Activated CD8-positive, alpha-beta T cell treated with anti-CD3 and anti-CD28 coated beads for 36 hours (primary cell): ENCODE measurements around the gene HS6ST2. TPM values are rescaled to one million over a fixed set of nuclear protein-coding genes. Genes with fewer than 3 reads are reported as not detected.

Experiments
- ATAC-seq: fragments of 200-7000 bp; cut with Tn5 transposase; one replicate; pipeline ENCODE4 v1.10.0; 2021; ENCODE audit warnings: mild to moderate bottlenecking, moderate library complexity
- CTCF ChIA-PET: fragments of 350-600 bp; sonication (Branson Sonifier 250); formaldehyde crosslinking; loops from one replicate; lab custom pipeline; 2021; ENCODE audit warnings: antibody characterized with exemption; lab: Charles Lee
- POLR2A ChIA-PET: fragments of 350-600 bp; sonication (Branson Sonifier 250); formaldehyde crosslinking; loops from one replicate; lab custom pipeline; 2021; ENCODE audit warnings: antibody characterized with exemption; lab: Charles Lee
- DNase-seq: peaks from one replicate; pipeline ENCODE4 v3.0.0-alpha.2; 2020
- H3K27ac Mint-ChIP-seq: one replicate; pipeline ENCODE4 v1.8.0; 2021; ENCODE audit warnings: mild to moderate bottlenecking, mixed read lengths
- H3K27me3 Mint-ChIP-seq: one replicate; pipeline ENCODE4 v1.8.0; 2021; ENCODE audit warnings: mixed read lengths
- H3K36me3 Mint-ChIP-seq: one replicate; pipeline ENCODE4 v1.8.0; 2021; ENCODE audit warnings: low read depth, mixed read lengths
- H3K4me1 Mint-ChIP-seq: one replicate; pipeline ENCODE4 v1.8.0; 2021; ENCODE audit warnings: low read depth, mixed read lengths
- H3K4me3 Mint-ChIP-seq: one replicate; pipeline ENCODE4 v1.8.0; 2021; ENCODE audit warnings: mild to moderate bottlenecking, moderate library complexity, mixed read lengths
- H3K9me3 Mint-ChIP-seq: one replicate; pipeline ENCODE4 v1.8.0; 2021; ENCODE audit warnings: mixed read lengths
- intact Hi-C: fragments of 100-400 bp; cut with micrococcal nuclease; formaldehyde crosslinking; loops from one replicate; pipeline ENCODE4 v1.10.0; 2022
- total RNA-seq, 2 experiments: library from RNA; stranded (reverse); gene quantifications; one replicate each; pipeline ENCODE4 v1.2.3, GENCODE V29; 2021
- TF ChIP-seq, protein P1 (sequence below): fragments of 200-600 bp; IDR thresholded peaks from one replicate; pipeline ENCODE4 v1.8.0; 2022; ENCODE audit warnings: antibody characterized with exemption, mild to moderate bottlenecking

The HS6ST2 gene
- total RNA-seq, 2 experiments from 2014 or later, result 0.14 to 0.47 TPM

DNA sequence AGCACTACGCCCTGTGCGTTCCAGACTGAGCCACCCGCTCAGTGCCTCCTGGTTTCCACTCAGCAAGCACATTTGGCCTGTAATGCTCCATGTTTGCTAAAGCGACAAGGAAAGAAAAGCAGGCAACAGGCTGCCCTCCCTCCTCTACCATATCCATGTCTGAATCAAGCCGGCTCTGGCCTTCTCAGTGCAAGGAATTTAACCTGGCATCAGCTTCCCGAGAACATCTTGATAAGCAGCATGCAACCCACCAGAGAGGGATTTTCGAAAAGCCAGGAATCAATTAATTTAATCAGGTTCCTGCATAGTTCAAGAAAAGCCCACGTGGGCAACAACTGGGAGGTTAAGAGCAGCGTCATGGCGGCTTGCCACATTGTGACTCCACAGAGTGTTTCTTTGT is 228.2 kb downstream of the HS6ST2 start:
- Mint-ChIP-seq H3K36me3 (no peaks in the 10 kb centered on the region), H3K27me3 (no peaks in the 10 kb centered on the region), H3K27ac (no peak overlapping the region), H3K4me1 (peaks cover 2% of the 10 kb centered on the region), H3K4me3 (no peak overlapping the region), H3K9me3 (no peaks in the 10 kb centered on the region)
- ChIA-PET CTCF (no interaction called here), POLR2A (no interaction called here)
- TF ChIP-seq, protein P1, sequence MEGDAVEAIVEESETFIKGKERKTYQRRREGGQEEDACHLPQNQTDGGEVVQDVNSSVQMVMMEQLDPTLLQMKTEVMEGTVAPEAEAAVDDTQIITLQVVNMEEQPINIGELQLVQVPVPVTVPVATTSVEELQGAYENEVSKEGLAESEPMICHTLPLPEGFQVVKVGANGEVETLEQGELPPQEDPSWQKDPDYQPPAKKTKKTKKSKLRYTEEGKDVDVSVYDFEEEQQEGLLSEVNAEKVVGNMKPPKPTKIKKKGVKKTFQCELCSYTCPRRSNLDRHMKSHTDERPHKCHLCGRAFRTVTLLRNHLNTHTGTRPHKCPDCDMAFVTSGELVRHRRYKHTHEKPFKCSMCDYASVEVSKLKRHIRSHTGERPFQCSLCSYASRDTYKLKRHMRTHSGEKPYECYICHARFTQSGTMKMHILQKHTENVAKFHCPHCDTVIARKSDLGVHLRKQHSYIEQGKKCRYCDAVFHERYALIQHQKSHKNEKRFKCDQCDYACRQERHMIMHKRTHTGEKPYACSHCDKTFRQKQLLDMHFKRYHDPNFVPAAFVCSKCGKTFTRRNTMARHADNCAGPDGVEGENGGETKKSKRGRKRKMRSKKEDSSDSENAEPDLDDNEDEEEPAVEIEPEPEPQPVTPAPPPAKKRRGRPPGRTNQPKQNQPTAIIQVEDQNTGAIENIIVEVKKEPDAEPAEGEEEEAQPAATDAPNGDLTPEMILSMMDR, result no peak
- intact Hi-C loops, result no loop called here
- no peak for DNase-seq
- ATAC-seq, result no peak

DNA sequence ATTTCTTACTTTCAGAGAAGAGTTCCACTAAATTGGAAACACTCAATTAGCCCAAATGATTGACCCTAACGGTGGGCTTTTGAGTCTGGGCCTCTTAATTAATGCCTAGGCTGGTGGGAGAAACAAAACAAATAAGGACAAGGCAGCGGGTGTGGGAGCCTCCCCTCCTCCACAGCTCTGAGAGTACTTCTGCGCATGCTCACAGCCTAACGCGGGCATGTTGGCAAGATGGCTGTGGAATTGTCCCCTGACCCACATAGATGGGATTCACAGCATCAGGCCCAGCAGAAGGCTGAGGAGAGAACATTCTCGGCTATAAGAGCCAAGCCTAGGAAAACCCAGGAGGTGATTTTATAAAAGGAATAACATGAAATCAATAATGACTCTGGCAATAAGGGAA is 230.1 kb downstream of the HS6ST2 start:
- intact Hi-C loops, result no loop called here
- ChIA-PET POLR2A (no interaction called here), CTCF (no interaction called here)

DNA sequence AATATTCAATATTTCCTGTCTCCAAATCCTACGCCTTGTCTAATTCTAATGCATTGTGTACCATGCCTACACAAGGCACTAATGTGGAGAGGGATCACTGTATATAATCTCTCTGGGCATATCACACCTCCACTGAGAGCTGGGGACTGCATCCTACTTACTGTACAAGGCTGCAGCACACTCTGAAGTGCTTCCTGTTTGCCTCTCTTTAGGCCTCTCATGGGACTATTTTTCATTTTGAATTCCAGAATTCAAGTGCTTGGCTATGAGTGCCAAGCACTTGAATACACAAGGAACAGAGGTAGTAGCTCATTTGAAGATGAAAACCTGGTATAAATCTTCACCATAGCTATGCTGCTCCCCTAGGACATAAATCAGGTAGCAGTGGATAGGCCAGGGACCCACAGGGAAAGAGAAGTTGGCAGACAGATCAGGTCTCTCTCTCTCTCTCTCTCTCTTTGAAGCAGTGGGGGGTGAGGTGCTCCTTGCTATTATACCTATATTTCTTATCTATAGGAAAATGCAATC is 239.9 kb downstream of the HS6ST2 start:
- no peak overlapping the region for H3K4me3 Mint-ChIP-seq

More for the DNA sequence above, 230.1 kb downstream of the HS6ST2 start:
- Mint-ChIP-seq H3K9me3 (no peaks in the 10 kb centered on the region), H3K27me3 (no peaks in the 10 kb centered on the region), H3K27ac (no peak overlapping the region), H3K4me3 (no peak overlapping the region), H3K36me3 (no peaks in the 10 kb centered on the region), H3K4me1 (peaks cover 2% of the 10 kb centered on the region)
- DNase-seq (no peak), ATAC-seq (no peak)
- TF ChIP-seq, protein P1, result no peak

DNA sequence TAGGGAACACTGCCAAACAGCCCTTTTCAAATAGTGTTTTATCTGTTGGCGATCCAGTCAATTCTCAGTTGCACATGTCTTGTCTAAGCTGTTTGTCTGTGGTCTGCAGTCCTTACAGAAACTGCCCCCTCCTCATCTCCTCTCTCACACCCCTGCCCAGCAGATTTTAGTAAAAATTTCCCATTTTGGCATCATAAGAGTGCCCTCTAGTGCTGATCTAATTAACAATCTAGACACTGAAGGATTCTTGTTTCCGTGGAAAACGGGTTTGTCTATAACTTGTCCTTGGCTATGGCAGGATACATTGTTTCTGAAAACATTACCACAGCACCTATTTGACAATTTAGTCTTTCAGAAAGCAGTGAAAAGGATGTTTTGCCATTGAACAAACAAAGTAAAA is 242.4 kb downstream of the HS6ST2 start:
- DNase-seq (no peak), ATAC-seq (no peak)
- H3K27ac Mint-ChIP-seq, result no peak overlapping the region
- no peaks in the 10 kb centered on the region for H3K27me3 Mint-ChIP-seq
- H3K9me3 Mint-ChIP-seq, result peaks cover 2% of the 10 kb centered on the region
- ChIA-PET CTCF (interaction anchor here (1.0 to 1.3 kb wide), 2 partner anchors 9 to 17 kb away, joined by 3 to 4 read pairs; no protein-coding TSS in a partner anchor), POLR2A (no interaction called here)
- no peaks in the 10 kb centered on the region for H3K36me3 Mint-ChIP-seq
- TF ChIP-seq, protein P1, result no peak
- intact Hi-C loops, result no loop called here
- H3K4me3 Mint-ChIP-seq, result no peak overlapping the region
- H3K4me1 Mint-ChIP-seq, result no peaks in the 10 kb centered on the region

More for the DNA sequence above, 239.9 kb downstream of the HS6ST2 start:
- H3K27me3 Mint-ChIP-seq, result no peaks in the 10 kb centered on the region
- TF ChIP-seq, protein P1, result no peak
- no peak for ATAC-seq
- H3K4me1 Mint-ChIP-seq, result no peaks in the 10 kb centered on the region
- H3K27ac Mint-ChIP-seq, result no peak overlapping the region
- intact Hi-C loops, result no loop called here
- no peaks in the 10 kb centered on the region for H3K36me3 Mint-ChIP-seq
- no peak for DNase-seq
- ChIA-PET CTCF (no interaction called here), POLR2A (no interaction called here)
- H3K9me3 Mint-ChIP-seq, result peaks cover 2% of the 10 kb centered on the region

DNA sequence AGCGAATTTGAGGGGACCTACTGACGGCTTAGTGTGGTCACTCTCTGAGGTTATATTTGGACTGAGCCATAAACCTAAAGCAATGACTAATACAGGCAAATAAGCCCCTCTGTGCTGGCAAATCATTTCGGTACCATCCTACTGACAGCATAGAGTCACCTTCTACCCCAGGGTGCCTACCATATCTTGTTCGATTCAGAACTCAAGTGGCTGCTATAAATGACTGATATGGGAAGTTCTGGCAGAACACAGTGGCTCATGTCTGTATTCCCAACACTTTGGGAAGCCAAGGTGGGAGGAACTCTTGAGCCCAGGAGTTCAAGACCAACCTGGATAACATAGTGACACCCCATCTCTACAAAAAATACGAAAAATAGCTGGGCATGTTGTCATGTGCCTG is 243.5 kb downstream of the HS6ST2 start:
- no peaks in the 10 kb centered on the region for H3K36me3 Mint-ChIP-seq
- H3K4me3 Mint-ChIP-seq, result no peak overlapping the region
- H3K4me1 Mint-ChIP-seq, result no peaks in the 10 kb centered on the region
- intact Hi-C loops, result no loop called here
- DNase-seq (no peak), ATAC-seq (no peak)
- no peak overlapping the region for H3K27ac Mint-ChIP-seq
- TF ChIP-seq, protein P1, result no peak
- no peaks in the 10 kb centered on the region for H3K27me3 Mint-ChIP-seq
- H3K9me3 Mint-ChIP-seq, result no peaks in the 10 kb centered on the region
- ChIA-PET CTCF (no interaction called here), POLR2A (no interaction called here)
